ENCODE data around the gene PIGS.
A peak's percentile ranks its signal among the peaks of the same experiment; 100 is the strongest.
"Not testable (repeated sequence)": the region's sequence is repeated elsewhere in the genome, so short reads cannot be mapped to it uniquely, and the experiment has no call there.

The PIGS gene

GRCh38 chr17:28571361-28572122, at the start of gene PIGS:
Gene PIGS, minus strand, starts transcription at chr17:28571524. Its CDS starts 28 bp downstream, at chr17:28571496.
- DNase-seq (ENCODE audit: low read depth in 2 of 2): peak; percentile 90 to 91

- DNase-seq (ENCODE audit: low read depth in 2 of 2): no peak
Observed at GRCh38 chr17:28620010-28620409, 48.7 kb upstream of the PIGS start.

- no peak for DNase-seq (ENCODE audit: low read depth in 2 of 2)
Observed at GRCh38 chr17:28618464-28618863, 47.1 kb upstream of the PIGS start.

GRCh38 chr17:28616281-28616680, 45.0 kb upstream of the PIGS start:
- DNase-seq (ENCODE audit: low read depth in 2 of 2): no peak

GRCh38 chr17:28615260-28615940, 44.1 kb upstream of the PIGS start:
- no peak for DNase-seq (ENCODE audit: low read depth in 2 of 2)

GRCh38 chr17:28613931-28614381, 42.6 kb upstream of the PIGS start, which contains the start of gene RSKR:
Gene RSKR, minus strand, starts transcription at chr17:28614185. Its CDS starts 24 bp downstream, at chr17:28614161.
- no peak for DNase-seq (ENCODE audit: low read depth in 2 of 2)

GRCh38 chr17:28612936-28613872, 41.9 kb upstream of the PIGS start:
- no peak for DNase-seq (ENCODE audit: low read depth in 2 of 2)

- DNase-seq (ENCODE audit: low read depth in 2 of 2): no peak
Observed at GRCh38 chr17:28612531-28612930, 41.2 kb upstream of the PIGS start.

DNA sequence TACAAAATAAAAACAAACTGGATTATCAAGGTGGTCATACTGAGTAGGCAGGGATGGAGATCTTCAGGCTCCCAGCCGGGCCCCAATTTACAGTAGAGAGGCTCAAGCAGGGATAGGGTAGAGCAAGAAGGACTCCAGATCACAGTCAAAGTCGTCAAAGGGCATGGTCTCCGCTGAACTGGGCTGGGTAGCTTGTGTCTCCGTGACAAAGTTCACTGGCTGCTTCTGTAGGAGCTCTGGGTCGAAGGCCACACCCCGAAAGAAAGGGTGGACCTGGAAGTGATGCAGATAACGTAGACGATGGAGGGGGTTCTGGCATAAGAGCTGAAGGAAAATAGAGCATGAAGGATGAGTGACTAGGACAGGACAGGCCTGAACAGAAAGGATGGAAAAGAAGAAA, 39.1 kb upstream of the PIGS start:
- DNase-seq (ENCODE audit: low read depth in 2 of 2): no peak

DNA sequence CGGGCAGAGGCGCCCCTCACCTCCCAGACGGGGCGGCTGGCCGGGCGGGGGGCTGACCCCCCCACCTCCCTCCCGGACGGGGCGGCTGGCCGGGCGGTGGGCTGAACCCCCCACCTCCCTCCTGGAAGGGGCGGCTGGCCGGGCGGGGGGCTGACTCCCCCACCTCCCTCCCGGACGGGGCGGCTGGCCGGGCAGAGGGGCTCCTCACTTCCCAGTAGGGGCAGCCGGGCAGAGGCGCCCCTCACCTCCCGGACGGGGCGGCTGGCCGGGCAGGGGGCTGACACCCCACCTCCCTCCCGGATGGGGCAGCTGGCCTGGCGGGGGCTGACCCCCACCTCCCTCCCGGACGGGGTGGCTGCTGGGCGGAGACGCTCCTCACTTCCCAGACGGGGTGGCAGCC, 32.7 kb upstream of the PIGS start:
- not testable (repeated sequence) for DNase-seq (ENCODE audit: low read depth in 2 of 2)

- peak; percentile 61 to 63 for DNase-seq (ENCODE audit: low read depth in 2 of 2)
Observed at GRCh38 chr17:28599311-28600184, 28.2 kb upstream of the PIGS start.

- DNase-seq (ENCODE audit: low read depth in 2 of 2): peak; percentile 90 to 94
Observed at GRCh38 chr17:28598799-28599310, 27.5 kb upstream of the PIGS start, which contains the start of gene SPAG5. Gene SPAG5, minus strand, starts transcription at chr17:28599025. Its CDS starts 79 bp downstream, at chr17:28598946.

DNA sequence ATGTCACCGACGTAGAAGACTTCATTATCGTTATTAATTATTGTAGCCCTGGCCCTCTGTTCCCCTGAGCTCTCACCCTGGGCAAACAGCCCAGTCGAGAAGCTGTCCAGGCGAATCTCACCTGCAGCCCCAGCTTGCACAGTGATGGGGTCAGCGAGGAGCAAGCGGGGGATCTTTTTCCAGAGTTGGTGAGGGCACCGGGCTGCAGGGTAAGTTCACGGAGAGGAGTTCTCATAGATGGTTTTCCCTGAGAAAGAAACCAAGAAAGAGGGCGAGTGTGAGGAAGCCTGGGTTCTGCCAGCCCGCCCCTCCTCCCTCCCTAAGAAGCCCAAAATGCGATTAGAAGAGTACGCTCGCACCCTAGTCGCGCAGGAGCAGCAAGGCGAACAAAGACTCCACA, 27.1 kb upstream of the PIGS start:
- no peak for DNase-seq (ENCODE audit: low read depth in 2 of 2)

DNA sequence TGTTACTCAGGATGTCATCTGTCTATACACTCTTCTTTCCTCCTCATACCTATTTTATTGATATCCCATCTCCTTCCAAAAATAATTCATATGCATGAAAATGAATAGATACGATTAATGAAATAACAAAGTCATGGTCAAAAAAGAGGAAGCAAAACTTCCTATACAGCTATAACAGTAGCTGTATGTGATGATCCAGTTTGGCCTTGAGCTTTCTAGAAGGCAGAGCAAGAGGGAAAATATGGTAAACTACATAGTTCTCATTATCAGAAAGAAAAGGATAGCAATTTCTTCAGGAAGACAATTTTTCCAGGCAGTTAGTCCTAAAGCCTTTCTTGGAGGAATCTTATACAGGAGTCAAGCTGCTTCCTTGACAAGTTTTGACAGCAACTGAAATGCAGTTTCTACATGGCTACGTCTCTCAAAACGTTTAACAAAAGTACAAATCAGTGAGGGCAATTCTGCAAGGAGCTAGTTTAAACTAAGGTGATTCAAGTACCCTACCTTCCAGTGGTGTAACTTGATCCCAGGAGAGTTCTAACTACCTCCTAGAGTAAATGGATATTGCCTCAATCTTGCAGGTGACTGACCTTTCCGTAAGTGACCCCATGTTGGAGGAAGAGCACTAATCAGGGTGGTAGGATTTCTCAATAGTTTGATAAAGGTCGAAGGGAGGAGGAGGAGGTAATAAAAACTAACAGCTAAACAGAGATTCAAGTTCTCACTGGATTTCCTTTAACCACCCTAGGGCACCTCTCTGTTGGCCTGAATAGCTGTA, 26.5 kb upstream of the PIGS start:
- no peak for DNase-seq (ENCODE audit: low read depth in 2 of 2)

GRCh38 chr17:28592260-28592659, 20.9 kb upstream of the PIGS start:
- no peak for DNase-seq (ENCODE audit: low read depth in 2 of 2)

DNA sequence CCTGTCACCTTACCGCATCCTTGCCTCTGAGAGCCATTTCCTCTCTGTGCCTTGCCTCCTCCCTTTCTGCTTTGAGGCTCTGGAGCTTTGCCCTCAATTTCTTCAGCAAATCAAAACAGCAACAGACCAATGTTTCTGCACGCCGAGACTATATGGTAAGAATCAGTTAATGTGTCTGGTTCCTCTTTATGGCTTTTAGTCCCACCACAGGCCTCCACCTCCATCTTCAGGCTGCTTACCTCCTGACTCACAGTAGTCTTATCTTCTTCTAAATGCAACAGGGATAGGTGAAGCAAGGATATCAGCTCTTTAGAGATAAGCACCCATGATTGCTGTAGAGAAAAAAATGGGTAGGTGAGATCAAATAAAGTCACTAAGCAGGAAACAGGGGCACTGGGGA, 14.5 kb upstream of the PIGS start:
- no peak for DNase-seq (ENCODE audit: low read depth in 2 of 2)

- no peak for DNase-seq (ENCODE audit: low read depth in 2 of 2)
Observed at GRCh38 chr17:28584434-28584833, 13.1 kb upstream of the PIGS start.

DNA sequence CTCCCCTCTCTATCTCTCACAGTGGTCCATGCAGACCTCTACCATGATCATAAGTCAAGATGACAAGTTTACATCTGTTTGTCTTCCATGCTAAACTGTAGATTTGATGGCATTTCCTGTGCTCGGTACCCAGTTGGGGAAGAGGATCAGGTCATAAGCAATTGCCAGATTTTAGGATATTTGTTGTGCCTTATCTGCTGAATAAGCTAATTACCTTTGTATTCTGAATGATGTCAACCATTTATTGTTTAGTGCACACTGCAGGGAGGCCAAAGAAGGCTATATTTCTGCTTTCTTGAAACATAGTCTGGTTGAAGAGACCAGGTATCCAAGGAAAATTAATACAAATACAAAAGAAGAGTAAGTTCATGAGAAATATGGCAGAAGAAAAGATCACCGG, 11.2 kb upstream of the PIGS start:
- DNase-seq (ENCODE audit: low read depth in 2 of 2): no peak

- DNase-seq (ENCODE audit: low read depth in 2 of 2): no peak
Observed at GRCh38 chr17:28580959-28581358, 9.6 kb upstream of the PIGS start.

DNA sequence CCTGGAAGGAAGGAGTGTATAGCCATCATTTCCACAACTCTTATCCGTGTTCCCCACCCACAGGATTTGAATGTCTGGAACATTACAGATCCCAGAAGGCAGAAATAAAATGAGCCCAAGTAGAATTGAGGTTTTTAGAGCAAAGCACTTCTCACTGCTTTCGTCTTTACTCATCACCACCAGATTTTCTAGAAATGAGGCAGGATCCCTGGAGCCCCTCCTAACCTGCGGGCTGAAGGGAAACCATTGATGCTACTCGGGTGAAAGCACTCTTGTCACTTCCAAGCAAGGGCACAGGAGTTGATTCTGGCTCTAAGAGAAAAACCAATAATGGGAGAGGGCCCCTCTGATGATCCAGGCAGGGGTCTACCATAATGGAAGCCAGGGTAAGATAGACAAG, 8.2 kb upstream of the PIGS start:
- peak in 1 of 2 donors; percentile 36 for DNase-seq (ENCODE audit: low read depth in 2 of 2)
